Osteoblast (primary cell): ENCODE results near the gene TBX10. TPM values are rescaled to one million over a fixed set of nuclear protein-coding genes. Genes with fewer than 3 reads are reported as not detected.
A peak's percentile ranks its signal among the peaks of the same experiment; 100 is the strongest.

ENCODE experiments used
- DNase-seq: peaks from one replicate; pipeline ENCODE4 v3.0.0; 2011; ENCODE audit warnings: low spot score, mixed read lengths; ENCODE audit not compliant: insufficient read length; ENCODE audit errors: missing footprints
- H2AFZ ChIP-seq: 2 replicates; pipeline ENCODE4 v1.6.0; 2011; ENCODE audit warnings: mild to moderate bottlenecking, low read length
- H3K27ac ChIP-seq: 2 replicates; pipeline ENCODE4 v1.5.1; 2011; ENCODE audit warnings: mild to moderate bottlenecking, low read depth, low read length, moderate library complexity
- H3K27me3 ChIP-seq: 2 replicates; pipeline ENCODE4 v1.6.0; 2012; ENCODE audit warnings: mild to moderate bottlenecking, control low read depth, inconsistent platforms, low read length, moderate library complexity; ENCODE audit not compliant: insufficient read depth
- H3K36me3 ChIP-seq: 2 replicates; pipeline ENCODE4 v1.5.1; 2011; ENCODE audit warnings: mild to moderate bottlenecking, low read length, control low read depth, moderate library complexity; ENCODE audit not compliant: insufficient read depth
- H3K4me1 ChIP-seq: 2 replicates; pipeline ENCODE4 v1.5.1; 2011; ENCODE audit warnings: mild to moderate bottlenecking, low read length, control low read depth, moderate library complexity; ENCODE audit not compliant: insufficient read depth
- H3K4me2 ChIP-seq: 2 replicates; pipeline ENCODE4 v1.6.0; 2011; ENCODE audit warnings: mild to moderate bottlenecking, low read length; ENCODE audit not compliant: insufficient read depth
- H3K4me3 ChIP-seq: fragments of 200-600 bp; sonication (generic); 3 replicates; pipeline ENCODE4 v1.5.1; 2012; ENCODE audit warnings: mild to moderate bottlenecking, low read length, inconsistent platforms; ENCODE audit not compliant: insufficient read depth
- H3K79me2 ChIP-seq: 2 replicates; pipeline ENCODE4 v1.6.0; 2012; ENCODE audit warnings: mild to moderate bottlenecking, low read length, control low read depth, inconsistent platforms; ENCODE audit not compliant: insufficient read depth
- H3K9me3 ChIP-seq: 2 replicates; pipeline ENCODE4 v1.5.1; 2011; ENCODE audit warnings: low read depth, low read length, control low read depth
- H4K20me1 ChIP-seq: 2 replicates; pipeline ENCODE4 v1.6.0; 2012; ENCODE audit warnings: mild to moderate bottlenecking, low read length, control low read depth; ENCODE audit not compliant: insufficient read depth
- CTCF ChIP-seq: IDR thresholded peaks from 2 replicates; pipeline ENCODE4 v1.5.1; 2011; ENCODE audit warnings: mild to moderate bottlenecking, low read depth, low read length, moderate library complexity; ENCODE audit errors: extremely low read depth
- total RNA-seq: library from RNA; depleted of rRNA; stranded (reverse); fragments of >200 nt; gene quantifications from 2 replicates; pipeline ENCODE4 v1.2.3, GENCODE V29; 2012

The TBX10 gene
- total RNA-seq, 1 donor = not detected

DNA sequence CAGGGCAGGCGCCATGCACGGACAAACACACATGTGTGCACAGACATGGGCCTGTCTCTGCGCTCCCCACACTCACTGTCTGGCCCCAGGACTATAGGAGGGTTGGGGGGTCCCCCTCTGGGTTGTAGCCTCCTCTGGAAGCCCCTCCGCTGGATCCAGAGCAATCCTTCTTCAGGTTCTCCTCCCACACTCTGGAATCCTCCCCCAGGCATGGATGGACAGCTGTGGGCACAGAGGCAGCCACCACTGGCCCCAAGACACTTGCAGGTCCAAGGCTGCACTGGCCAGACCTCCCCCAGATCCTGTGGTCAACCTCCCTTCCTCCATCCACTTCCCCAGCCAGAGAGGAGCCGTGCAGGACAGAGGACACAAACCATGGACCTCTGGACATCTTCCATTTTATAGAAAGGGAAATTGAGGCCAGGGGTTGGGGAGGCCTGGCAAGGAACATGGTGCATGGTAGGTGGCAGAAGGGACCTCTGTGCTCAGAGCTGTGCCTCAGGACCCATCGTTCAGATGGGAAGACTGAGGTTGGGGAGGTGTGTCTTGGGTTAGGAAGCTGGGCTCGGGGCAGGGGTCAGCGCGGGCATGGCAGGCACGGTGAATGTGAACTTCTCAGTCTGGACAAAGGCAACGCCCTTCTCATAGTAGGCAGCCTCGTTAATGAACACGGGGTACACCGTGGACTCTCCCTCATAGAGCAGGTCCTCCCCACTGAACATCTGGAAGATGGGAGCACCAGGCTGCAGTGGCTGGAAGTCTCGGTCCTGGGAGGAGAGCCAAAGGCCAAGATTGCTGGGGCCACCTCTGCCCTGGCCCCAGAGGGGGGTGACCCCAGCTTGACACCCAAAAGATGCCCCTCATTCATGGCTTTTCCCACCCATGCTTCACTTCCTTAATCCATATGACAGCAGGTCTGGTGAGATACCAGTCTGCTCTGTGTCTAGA is 2.9 kb upstream of the TBX10 start:
- Histone ChIP-seq H3K4me2 (no peak overlapping the region), H3K4me1 (no peaks in the 10 kb centered on the region), H2AFZ (no peak overlapping the region)

GRCh38 chr11:67641338-67642172 is 2.0 kb upstream of the TBX10 start:
- Histone ChIP-seq H3K36me3 (no peaks in the 10 kb centered on the region), H4K20me1 (no peaks in the 10 kb centered on the region), H2AFZ (no peak overlapping the region), H3K4me2 (no peak overlapping the region), H3K9me3 (no peaks in the 10 kb centered on the region), H3K79me2 (no peaks in the 10 kb centered on the region), H3K4me3 (no peak overlapping the region), H3K27me3 (no peaks in the 10 kb centered on the region), H3K27ac (no peak overlapping the region), H3K4me1 (no peaks in the 10 kb centered on the region)
- TF ChIP-seq CTCF = no peak
- peak; percentile 77 for DNase-seq

More for the DNA sequence above, 2.9 kb upstream of the TBX10 start:
- Histone ChIP-seq H3K27ac (no peak overlapping the region), H3K36me3 (no peaks in the 10 kb centered on the region), H3K79me2 (no peaks in the 10 kb centered on the region), H3K27me3 (no peaks in the 10 kb centered on the region), H4K20me1 (no peaks in the 10 kb centered on the region), H3K9me3 (no peaks in the 10 kb centered on the region), H3K4me3 (no peak overlapping the region)
- peak; percentile 77 for DNase-seq
- TF ChIP-seq CTCF = no peak

DNA sequence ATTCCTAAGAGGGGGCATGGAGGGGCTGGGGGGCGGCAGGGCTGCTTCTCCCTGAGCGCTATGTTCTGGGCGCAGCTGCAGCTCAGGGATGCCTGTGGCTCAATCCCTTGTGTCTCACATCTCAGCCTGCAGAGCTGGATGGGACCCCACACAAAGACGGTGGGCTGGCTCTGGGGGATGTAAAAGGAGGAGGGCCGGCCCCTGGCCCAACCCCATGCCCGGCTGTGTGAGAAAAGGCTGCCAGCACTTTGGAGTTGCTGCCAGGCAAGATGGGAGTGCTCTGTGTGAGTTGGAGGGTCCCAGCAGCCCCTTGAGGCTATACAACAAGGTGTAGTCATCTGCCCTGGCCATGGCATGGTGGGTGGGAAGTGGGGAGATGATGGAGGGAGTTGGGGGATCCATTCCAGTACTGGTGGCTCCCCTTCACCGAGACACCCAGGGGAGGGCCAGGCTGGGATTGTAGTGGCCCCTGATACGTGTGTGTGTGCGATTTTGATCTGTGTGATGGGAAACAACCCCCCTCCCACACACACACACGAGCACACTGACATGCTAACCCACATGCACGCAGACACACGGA is 1.3 kb upstream of the TBX10 start:
- Histone ChIP-seq H3K9me3 (no peaks in the 10 kb centered on the region), H3K27me3 (no peaks in the 10 kb centered on the region), H3K36me3 (no peaks in the 10 kb centered on the region), H3K27ac (no peak overlapping the region), H4K20me1 (no peaks in the 10 kb centered on the region), H3K4me3 (no peak overlapping the region), H2AFZ (no peak overlapping the region), H3K4me1 (no peaks in the 10 kb centered on the region), H3K4me2 (no peak overlapping the region), H3K79me2 (no peaks in the 10 kb centered on the region)
- peak; percentile 75 for DNase-seq
- TF ChIP-seq CTCF = no peak
